Neural cell (in vitro differentiated cells): ENCODE results near the gene IRF8. TPM values are rescaled to one million over a fixed set of nuclear protein-coding genes. Genes with fewer than 3 reads are reported as not detected.

Experiments used
- H2AFZ ChIP-seq: fragments of 200-600, 300-800 bp; sonication (generic), shearing (Covaris generic); 2 replicates; pipeline ENCODE4 v1.6.0; 2014; ENCODE audit warnings: low read depth, mild to moderate bottlenecking, antibody characterized with exemption, low read length, moderate library complexity
- H3F3A ChIP-seq: fragments of 200-600 bp; shearing (Covaris generic); 2 replicates; pipeline ENCODE4 v1.6.1; 2016; ENCODE audit warnings: mild to moderate bottlenecking, moderate library complexity, mixed read lengths, antibody characterized with exemption, low read length; ENCODE audit not compliant: insufficient read depth, poor library complexity, severe bottlenecking
- H3K27ac ChIP-seq: fragments of 200-600, 300-800 bp; sonication (generic), shearing (Covaris generic); 2 replicates; pipeline ENCODE4 v1.5.1; 2014; ENCODE audit warnings: mild to moderate bottlenecking, low read length, moderate library complexity
- H3K27me3 ChIP-seq: fragments of 300-800, 200-600 bp; sonication (generic), shearing (Covaris generic); 2 replicates; pipeline ENCODE4 v1.6.0; 2014; ENCODE audit warnings: mild to moderate bottlenecking, low read depth, low read length, moderate library complexity; ENCODE audit not compliant: insufficient read depth
- H3K36me3 ChIP-seq: fragments of 300-800, 200-600 bp; sonication (generic), shearing (Covaris generic); 2 replicates; pipeline ENCODE4 v1.5.1; 2014; ENCODE audit warnings: mild to moderate bottlenecking, antibody characterized with exemption, low read length, moderate library complexity; ENCODE audit not compliant: insufficient read depth
- H3K4me2 ChIP-seq: fragments of 300-800, 200-600 bp; sonication (generic), shearing (Covaris generic); 2 replicates; pipeline ENCODE4 v1.6.0; 2014; ENCODE audit warnings: mild to moderate bottlenecking, low read length
- H3K4me3 ChIP-seq: fragments of 300-800, 200-600 bp; sonication (generic), shearing (Covaris generic); 2 replicates; pipeline ENCODE4 v1.5.1; 2014; ENCODE audit warnings: mild to moderate bottlenecking, low read length, moderate library complexity
- H3K79me2 ChIP-seq: fragments of 200-600 bp; shearing (Covaris generic); replicated peaks from 2 replicates; pipeline ENCODE4 v1.6.0; 2014; ENCODE audit warnings: mild to moderate bottlenecking, low read length, moderate library complexity; ENCODE audit not compliant: insufficient read depth
- H3K9ac ChIP-seq: fragments of 300-800, 200-600 bp; sonication (generic), shearing (Covaris generic); 2 replicates; pipeline ENCODE4 v1.6.1; 2016; ENCODE audit warnings: mild to moderate bottlenecking, low read length, mixed read lengths
- H3K9me2 ChIP-seq: fragments of 200-600 bp; shearing (Covaris generic); 2 replicates; pipeline ENCODE4 v1.6.1; 2016; ENCODE audit warnings: mild to moderate bottlenecking, low read length, mixed read lengths; ENCODE audit not compliant: insufficient read depth
- H3K9me3 ChIP-seq: fragments of 200-600, 300-800 bp; sonication (generic), shearing (Covaris generic); 2 replicates; pipeline ENCODE4 v1.6.1; 2016; ENCODE audit warnings: mild to moderate bottlenecking, mixed run types, low read length, moderate library complexity, mixed read lengths
- H4K20me1 ChIP-seq: fragments of 200-600 bp; shearing (Covaris generic); 2 replicates; pipeline ENCODE4 v1.6.1; 2016; ENCODE audit warnings: mild to moderate bottlenecking, mixed run types; ENCODE audit not compliant: insufficient read depth
- CTCF ChIP-seq: fragments of 450-650 bp; IDR thresholded peaks from 2 replicates; pipeline ENCODE4 v1.5.1; 2014; ENCODE audit warnings: antibody characterized with exemption, mild to moderate bottlenecking, moderate library complexity; ENCODE audit not compliant: poor library complexity, severe bottlenecking
- EP300 ChIP-seq: fragments of 450-650 bp; conservative IDR thresholded peaks from 2 replicates; pipeline ENCODE4 v1.6.1; 2014; ENCODE audit warnings: antibody characterized with exemption, mild to moderate bottlenecking, moderate library complexity; ENCODE audit not compliant: poor library complexity, severe bottlenecking
- EZH2 ChIP-seq: fragments of 200-600, 300-800 bp; shearing (Covaris generic), sonication (generic); IDR thresholded peaks from 2 replicates; pipeline ENCODE4 v1.6.1; 2014; ENCODE audit warnings: antibody characterized with exemption, low read length, borderline replicate concordance, mild to moderate bottlenecking; ENCODE audit not compliant: insufficient read depth, poor library complexity, severe bottlenecking
- MXI1 ChIP-seq: fragments of 450-650 bp; conservative IDR thresholded peaks from 2 replicates; pipeline ENCODE4 v1.6.1; 2014; ENCODE audit warnings: antibody characterized with exemption, mild to moderate bottlenecking; ENCODE audit not compliant: poor library complexity, severe bottlenecking
- POLR2AphosphoS5 ChIP-seq: IDR thresholded peaks from 2 replicates; pipeline ENCODE4 v1.6.1; 2012
- RAD21 ChIP-seq: fragments of 450-650 bp; conservative IDR thresholded peaks from 2 replicates; pipeline ENCODE4 v1.6.1; 2014; ENCODE audit warnings: antibody characterized with exemption, mild to moderate bottlenecking, moderate library complexity
- REST ChIP-seq: IDR thresholded peaks from 2 replicates; pipeline ENCODE4 v1.6.1; 2012; ENCODE audit warnings: borderline replicate concordance
- SMC3 ChIP-seq: fragments of 450-650 bp; conservative IDR thresholded peaks from 2 replicates; pipeline ENCODE4 v1.6.1; 2014; ENCODE audit warnings: antibody characterized with exemption, mild to moderate bottlenecking, moderate library complexity; ENCODE audit not compliant: poor library complexity
- TAF1 ChIP-seq: IDR thresholded peaks from 2 replicates; pipeline ENCODE4 v1.6.1; 2012; ENCODE audit warnings: low read depth
- polyA plus RNA-seq: library from polyadenylated mRNA; depleted of rRNA; stranded (reverse); fragments of >200 nt; gene quantifications from 2 replicates; pipeline ENCODE4 v1.2.3, GENCODE V29; 2014

Gene IRF8
- polyA plus RNA-seq, 1 donor from 2014 or later = not detected

GRCh38 chr16:85916141-85916890, 17.4 kb downstream of the IRF8 start:
- no peak overlapping the region for H3K4me2 ChIP-seq
- no peak overlapping the region for H3K4me3 ChIP-seq
- no peak for TF ChIP-seq SMC3
- TF ChIP-seq EP300 = no peak
- TF ChIP-seq POLR2AphosphoS5 = no peak
- no peak for TF ChIP-seq MXI1
- TF ChIP-seq REST = no peak
- TF ChIP-seq TAF1 = no peak
- TF ChIP-seq EZH2 = no peak
- TF ChIP-seq CTCF = no peak
- TF ChIP-seq RAD21 = no peak
- no peaks in the 10 kb centered on the region for H4K20me1 ChIP-seq
- no peaks in the 10 kb centered on the region for H3K36me3 ChIP-seq
- no peak overlapping the region for H3K9ac ChIP-seq
- no peaks in the 10 kb centered on the region for H3K79me2 ChIP-seq
- no peak overlapping the region for H3K27ac ChIP-seq
- no peaks in the 10 kb centered on the region for H3K27me3 ChIP-seq
- H2AFZ ChIP-seq = no peak overlapping the region
- no peaks in the 10 kb centered on the region for H3F3A ChIP-seq
- no peaks in the 10 kb centered on the region for H3K9me3 ChIP-seq
- H3K9me2 ChIP-seq = no peaks in the 10 kb centered on the region

DNA sequence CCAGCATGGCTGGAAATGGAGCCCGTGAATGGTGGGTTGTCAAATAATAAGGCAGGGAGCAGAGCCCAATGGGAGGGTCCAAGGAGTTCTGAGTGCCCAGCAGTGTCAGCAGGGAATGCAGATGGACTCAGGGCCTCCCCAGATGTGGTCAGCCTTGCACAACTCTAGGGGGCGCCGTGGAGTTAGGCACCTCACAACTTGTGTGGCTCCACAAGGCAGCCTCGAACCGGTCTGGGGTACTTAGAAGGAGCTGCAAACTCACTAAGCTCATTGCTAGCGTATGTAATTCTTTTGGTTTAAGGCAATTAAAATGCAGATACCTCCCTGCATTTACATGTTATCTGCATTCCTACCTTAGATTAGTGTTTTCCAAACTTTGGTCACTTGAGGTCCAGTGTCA, 18.1 kb downstream of the IRF8 start:
- H3K79me2 ChIP-seq = no peaks in the 10 kb centered on the region
- H3K27ac ChIP-seq = no peak overlapping the region
- no peak overlapping the region for H3K4me3 ChIP-seq
- no peaks in the 10 kb centered on the region for H3F3A ChIP-seq
- H3K4me2 ChIP-seq = no peak overlapping the region
- no peak overlapping the region for H2AFZ ChIP-seq
- no peaks in the 10 kb centered on the region for H3K9me2 ChIP-seq
- no peaks in the 10 kb centered on the region for H3K9me3 ChIP-seq
- no peak overlapping the region for H3K9ac ChIP-seq
- no peaks in the 10 kb centered on the region for H3K36me3 ChIP-seq
- H3K27me3 ChIP-seq = no peaks in the 10 kb centered on the region
- no peaks in the 10 kb centered on the region for H4K20me1 ChIP-seq
- TF ChIP-seq REST = no peak
- no peak for TF ChIP-seq EP300
- no peak for TF ChIP-seq EZH2
- no peak for TF ChIP-seq CTCF
- TF ChIP-seq SMC3 = no peak
- no peak for TF ChIP-seq TAF1
- TF ChIP-seq RAD21 = no peak
- TF ChIP-seq MXI1 = no peak
- TF ChIP-seq POLR2AphosphoS5 = no peak
